DMS114 treated with DMSO at 0.1 percent for 48 hours (cell line): ENCODE measurements around the gene TM9SF1.

ENCODE experiments used
- DNase-seq: peaks from one replicate; lab custom pipeline; 2025; ENCODE audit not compliant: unreplicated experiment; lab: John Stamatoyannopoulos, UW

TM9SF1 gene

GRCh38 chr14:24179961-24180796, 15.1 kb downstream of the TM9SF1 start:
- no peak for DNase-seq

DNA sequence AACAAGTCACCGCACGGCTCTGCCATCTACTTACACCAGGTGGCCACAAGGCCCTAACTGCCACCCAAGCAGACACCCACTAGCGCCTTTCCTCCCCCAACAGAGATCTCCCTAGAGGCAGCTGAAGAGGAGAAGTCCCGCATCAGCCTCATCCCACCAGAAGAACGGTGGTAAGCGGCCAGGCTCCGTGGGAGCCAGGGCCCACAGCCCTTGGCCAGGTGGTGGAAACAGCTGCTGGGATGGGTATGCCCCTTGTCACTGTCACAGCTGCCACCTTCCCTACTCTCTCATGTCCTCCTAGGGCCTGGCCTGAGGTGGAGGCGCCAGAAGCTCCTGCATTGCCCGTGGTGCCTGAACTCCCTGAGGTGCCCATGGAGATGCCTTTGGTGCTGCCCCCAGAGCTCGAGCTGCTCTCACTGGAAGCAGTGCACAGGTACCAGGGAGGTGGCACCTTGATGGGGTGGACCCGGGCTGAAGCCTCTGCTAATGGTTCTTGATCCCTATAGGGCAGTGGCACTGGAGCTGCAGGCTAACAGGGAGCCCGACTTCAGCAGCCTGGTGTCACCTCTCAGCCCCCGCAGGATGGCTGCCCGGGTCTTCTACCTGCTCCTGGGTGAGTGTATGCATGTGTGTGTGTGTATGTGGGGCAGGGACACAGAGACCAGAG, 15.8 kb downstream of the TM9SF1 start:
- DNase-seq: no peak

GRCh38 chr14:24178399-24179178, 16.7 kb downstream of the TM9SF1 start:
- DNase-seq: no peak

DNA sequence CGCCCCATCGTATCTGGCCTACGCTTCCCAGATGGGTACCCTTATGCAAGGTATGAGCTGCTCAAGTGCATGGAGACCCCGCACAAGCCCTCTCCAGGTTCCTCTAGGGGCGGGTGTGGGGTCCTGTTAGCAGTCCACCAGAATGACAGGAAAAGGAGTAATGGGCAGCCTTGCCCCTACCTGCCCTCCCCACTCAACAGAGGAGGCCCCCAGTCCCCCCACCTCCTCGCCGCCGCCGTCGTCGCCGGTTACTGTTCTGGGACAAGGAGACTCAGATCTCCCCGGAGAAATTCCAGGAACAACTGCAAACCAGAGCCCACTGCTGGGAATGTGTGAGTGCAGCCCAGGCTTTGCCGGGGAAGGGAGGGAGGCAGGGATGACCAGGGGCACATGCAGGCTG, 17.4 kb downstream of the TM9SF1 start:
- DNase-seq: no peak

DNA sequence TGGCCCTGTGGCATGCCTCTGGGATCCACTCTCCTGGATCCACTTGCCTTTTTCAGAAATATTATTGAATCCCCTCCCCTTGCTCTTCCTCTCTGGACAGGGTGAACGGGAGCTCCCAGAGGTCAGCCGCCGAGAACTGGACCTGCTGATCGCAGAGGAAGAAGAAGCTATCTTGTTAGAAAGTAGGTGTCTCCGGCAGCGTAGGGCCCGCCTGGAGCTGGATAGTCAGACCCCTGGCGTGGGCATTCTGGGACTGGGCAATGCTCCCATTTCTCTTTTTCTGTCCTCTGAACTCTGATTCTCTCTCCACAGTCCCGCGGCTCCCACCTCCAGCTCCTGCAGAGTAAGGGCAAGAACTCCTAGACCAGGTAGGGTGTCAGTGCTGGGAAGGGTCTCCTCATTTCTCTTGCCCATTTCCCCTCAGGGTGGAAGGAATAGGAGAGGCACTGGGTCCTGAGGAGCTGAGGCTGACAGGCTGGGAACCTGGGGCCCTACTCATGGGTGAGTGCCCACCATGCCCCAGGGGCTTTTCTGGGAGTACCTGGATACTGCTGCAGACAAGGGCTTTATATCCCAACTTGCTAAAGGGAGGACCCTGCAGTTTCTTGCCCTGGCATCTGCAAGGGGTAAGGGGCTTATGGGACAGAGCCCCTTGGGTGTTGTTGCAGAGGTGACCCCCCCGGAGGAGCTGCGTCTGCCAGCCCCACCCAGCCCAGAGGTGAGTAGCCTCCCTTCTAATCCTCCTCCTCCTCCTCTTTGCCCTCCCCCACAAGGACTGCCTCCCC, 18.0 kb downstream of the TM9SF1 start:
- DNase-seq: no peak

GRCh38 chr14:24176599-24176998, 18.6 kb downstream of the TM9SF1 start:
- no peak for DNase-seq

GRCh38 chr14:24172871-24173281, 22.4 kb downstream of the TM9SF1 start:
- no peak for DNase-seq

GRCh38 chr14:24172261-24172860, 22.9 kb downstream of the TM9SF1 start:
- no peak for DNase-seq

- DNase-seq: no peak
Observed at GRCh38 chr14:24171422-24172260, 23.6 kb downstream of the TM9SF1 start, which contains the start of gene REC8. Gene REC8 (plus strand): TSS chr14:24172080. CDS start chr14:24172553, 473 bp downstream.

GRCh38 chr14:24167469-24168114, 27.6 kb downstream of the TM9SF1 start:
- no peak for DNase-seq

GRCh38 chr14:24165785-24166184, 29.5 kb downstream of the TM9SF1 start:
- DNase-seq: no peak

GRCh38 chr14:24164518-24164991, 30.7 kb downstream of the TM9SF1 start:
- DNase-seq: no peak

DNA sequence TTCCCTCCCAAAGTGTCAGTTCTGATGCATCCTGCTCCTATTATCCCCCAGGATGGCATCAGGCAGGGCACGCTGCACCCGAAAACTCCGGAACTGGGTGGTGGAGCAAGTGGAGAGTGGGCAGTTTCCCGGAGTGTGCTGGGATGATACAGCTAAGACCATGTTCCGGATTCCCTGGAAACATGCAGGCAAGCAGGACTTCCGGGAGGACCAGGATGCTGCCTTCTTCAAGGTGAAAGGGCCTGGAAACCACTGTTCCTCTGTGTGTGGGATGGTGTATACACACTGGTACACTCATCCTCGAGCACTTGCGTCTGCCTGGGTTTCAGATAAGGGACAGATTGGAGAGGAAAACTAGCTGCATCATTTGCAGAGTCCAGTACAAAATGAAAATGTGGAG, 33.1 kb downstream of the TM9SF1 start:
- no peak for DNase-seq

DNA sequence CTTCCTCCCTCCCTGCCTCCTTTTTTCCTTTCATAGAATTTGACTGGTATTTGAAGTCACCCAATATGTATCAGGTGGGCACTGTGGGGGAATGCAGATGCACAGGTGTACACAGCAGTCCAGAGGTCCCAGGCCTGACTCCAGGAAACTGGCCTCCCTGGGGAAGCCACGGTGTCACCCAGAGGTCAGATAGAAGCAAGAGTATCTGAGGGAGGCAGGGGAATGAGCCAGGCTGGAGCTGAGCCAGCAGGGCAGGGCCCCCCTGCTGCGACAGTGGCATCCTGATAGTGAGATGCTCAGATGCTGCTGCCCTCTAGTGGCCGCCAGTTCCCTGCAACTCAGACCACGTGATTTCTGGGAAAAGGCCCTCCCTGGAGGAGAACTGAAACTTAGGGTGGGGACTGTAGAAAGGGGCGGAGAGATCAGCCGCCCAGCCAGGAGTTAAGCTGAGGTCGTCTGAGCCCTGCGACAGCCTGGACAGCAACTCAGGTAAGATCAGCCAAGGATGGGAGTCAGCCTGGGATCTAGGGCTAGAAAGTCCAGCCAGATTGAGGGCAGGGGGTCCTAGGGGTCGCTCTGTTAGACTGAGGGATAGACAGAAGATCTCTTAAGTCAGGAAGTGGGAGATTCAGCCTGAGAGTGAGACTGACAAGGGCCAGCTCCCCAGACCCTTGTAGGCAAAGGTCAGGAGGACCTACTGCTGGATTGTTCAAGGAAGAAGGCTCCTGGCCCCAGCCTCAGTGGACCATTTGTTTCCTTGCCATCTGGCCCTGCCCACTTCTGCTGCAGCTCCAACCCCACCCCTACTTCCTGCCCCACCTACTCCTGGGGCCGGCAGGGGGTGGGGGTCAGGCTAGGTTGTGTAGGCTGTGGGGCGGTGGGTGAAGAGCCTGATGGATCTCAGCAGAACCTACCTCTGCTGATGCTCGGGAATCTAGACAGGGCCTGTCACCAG, 34.1 kb downstream of the TM9SF1 start, which contains the start of gene IRF9:
Gene IRF9, plus strand, starts transcription at position 416 of the 955 bp plus-strand sequence. CDS start 880 bp downstream, outside the sequence.
- peak; percentile 82 for DNase-seq

DNA sequence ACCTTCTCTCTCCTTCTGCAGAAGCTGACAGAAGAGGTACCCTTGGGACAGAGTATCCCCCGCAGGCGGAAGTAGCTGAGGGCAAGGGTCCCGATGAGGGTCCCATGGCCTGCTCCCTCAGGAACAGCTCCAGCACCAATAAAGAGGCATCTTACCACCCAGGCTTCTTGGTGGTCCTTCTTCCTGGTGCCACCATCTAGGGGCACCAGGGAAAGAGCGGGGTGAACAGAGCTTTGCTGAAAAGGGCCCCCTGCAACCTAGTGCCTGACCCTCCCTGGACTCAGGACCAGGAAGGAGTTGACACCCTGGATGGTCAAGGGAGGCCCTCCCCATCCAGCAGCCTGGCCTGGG, 34.8 kb downstream of the TM9SF1 start:
- DNase-seq: no peak

DNA sequence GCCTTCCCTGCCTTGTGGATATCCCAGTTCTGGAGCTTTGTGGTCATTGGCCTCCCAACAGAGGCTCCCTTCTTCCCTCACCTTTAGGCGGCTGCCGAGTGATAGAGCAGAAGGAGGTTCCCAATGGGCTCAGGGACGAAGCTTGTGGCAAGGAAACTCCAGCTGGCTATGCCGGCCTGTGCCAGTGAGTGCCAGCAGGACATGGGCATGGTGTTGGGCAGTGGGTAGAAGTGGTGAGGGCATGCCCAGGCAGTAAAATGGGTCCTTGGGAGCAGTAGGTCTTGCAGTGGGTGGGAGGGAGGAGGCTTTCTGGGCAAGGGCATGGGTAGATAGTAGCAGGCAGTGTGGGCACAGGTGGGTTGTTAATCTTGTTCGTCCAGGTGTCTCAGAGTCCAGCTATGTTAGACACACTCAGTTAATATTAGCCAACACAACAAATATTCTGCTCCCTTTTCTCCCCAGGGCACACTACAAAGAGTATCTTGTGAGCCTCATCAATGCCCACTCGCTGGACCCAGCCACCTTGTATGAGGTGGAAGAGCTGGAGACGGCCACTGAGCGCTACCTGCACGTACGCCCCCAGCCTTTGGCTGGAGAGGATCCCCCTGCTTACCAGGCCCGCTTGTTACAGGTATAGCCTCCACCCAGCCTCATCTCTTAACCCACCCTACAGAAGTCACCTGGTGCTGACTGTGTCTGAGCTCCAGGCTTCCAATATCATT, 35.3 kb downstream of the TM9SF1 start:
- DNase-seq: no peak

DNA sequence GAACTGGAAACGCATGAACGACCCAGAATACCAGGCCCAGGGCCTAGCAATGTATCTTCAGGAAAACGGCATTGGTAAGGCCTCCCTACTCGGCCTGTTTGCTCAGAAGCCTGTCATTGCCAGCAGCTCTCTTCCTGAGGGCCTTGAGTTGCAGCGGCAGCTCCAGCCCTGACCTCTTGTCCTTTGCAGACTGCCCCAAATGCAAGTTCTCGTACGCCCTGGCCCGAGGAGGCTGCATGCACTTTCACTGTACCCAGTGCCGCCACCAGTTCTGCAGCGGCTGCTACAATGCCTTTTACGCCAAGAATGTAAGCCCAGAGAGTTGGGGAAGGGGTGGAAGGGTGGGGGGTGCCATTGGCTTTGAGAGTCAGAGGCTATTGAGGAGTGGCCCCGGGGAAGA, 37.9 kb downstream of the TM9SF1 start:
- DNase-seq: no peak
